ENCODE data around the gene PRRT3. TPM values are rescaled to one million over a fixed set of nuclear protein-coding genes. Genes with fewer than 3 reads are reported as not detected.

The PRRT3 gene
- total and polyA plus RNA-seq, 2 of the 13 experiments (the other 11 are each of a cell fraction or from before 2014, with no cell fraction given) = 0.22 to 0.44 TPM

GRCh38 chr3:9903904-9904303 lies 48.3 kb downstream of the PRRT3 start:
- no peak for ATAC-seq
- Histone ChIP-seq H3K27ac (ENCODE audit: extremely low read length, insufficient read depth, low read length) (no peak overlapping the region), H4K20me1 (ENCODE audit: insufficient read depth, low read length) (no peaks in the 10 kb centered on the region), H3K27me3 (ENCODE audit: control insufficient read depth in 1 of 2, insufficient read depth in 2 of 2, low read length in 2 of 2) (no peaks in the 10 kb centered on the region; a peak in 1 of 5 replicates), H3K4me1 (ENCODE audit: insufficient read depth, low read length) (peaks cover 57% of the 10 kb centered on the region), H2AFZ (ENCODE audit: low read length) (no peak overlapping the region), H3K79me2 (ENCODE audit: insufficient read depth, low read length) (peaks cover 15% of the 10 kb centered on the region), H3K4me2 (ENCODE audit: low read depth, low read length) (peak overlapping the region; percentile 97), H3K4me3 (replicated peaks in 1 of 3; ENCODE audit: insufficient read depth in 1 of 3, low read depth in 2 of 3, low read length in 3 of 3) (peak overlapping the region in 2 of 3 experiments; percentile 6 to 89; a peak in 4 of 6 replicates), H3K9ac (ENCODE audit: insufficient read depth, low read depth, low read length) (peak overlapping the region; percentile 83; the same call in 1 of the 2 replicates), H3K9me3 (ENCODE audit: low read length) (no peaks in the 10 kb centered on the region), H3K36me3 (replicated peaks in 1 of 2; ENCODE audit: control insufficient read depth in 1 of 2, insufficient read depth in 2 of 2, low read length in 2 of 2) (peaks cover 13 to 22% of the 10 kb centered on the region in 2 experiments)
- BruUV-seq (replicated peaks) = no TSS peak
- in situ Hi-C loops (cut with HindIII; ENCODE audit: extremely low pct_ligation_motif_present, low pct_unique_long_range_greater_than_20kb) = no loop called here
- DNase-seq (ENCODE audit: low spot score) = no peak
- intact Hi-C loops (cut with micrococcal nuclease; ENCODE audit: unreplicated experiment) = loop anchor here (5.0 kb wide), 1 partner anchor 43 kb away; no protein-coding TSS in a partner anchor
- 95% methylated on average over 4 of the region's 4 CpGs for WGBS (ENCODE audit: low lambda C conversion rate)
- no peak for FAIRE-seq
- ChIA-PET CTCF (ENCODE audit: low intra/inter-chr PET ratio, low total read pairs) (interaction anchor here (1.2 kb wide), 1 partner anchor 11 kb away, joined by 3 read pairs; no protein-coding TSS in a partner anchor), POLR2A (interaction anchor here (7.8 to 9.3 kb wide), 2 partner anchors 10 to 40 kb away, joined by 153 to 298 read pairs; partner anchors contain the start of gene IL17RC)
- no peak for TF ChIP-seq MBNL3 (CRISPR knock-in tag; conservative IDR thresholded peaks at IDR 0.05)
- no peak for TF ChIP-seq SCMH1 (CRISPR knock-in tag; IDR thresholded peaks at IDR 0.05; ENCODE audit: borderline replicate concordance)
- TF ChIP-seq HES4 (CRISPR knock-in tag; IDR thresholded peaks at IDR 0.05; ENCODE audit: borderline replicate concordance) = no peak
- no peak for TF ChIP-seq IRF1 (CRISPR knock-in tag; IDR thresholded peaks at IDR 0.05; ENCODE audit: low read depth)
- TF ChIP-seq ZNF549 (CRISPR knock-in tag; IDR thresholded peaks at IDR 0.05) = no peak
- TF ChIP-seq DPF2 (CRISPR knock-in tag; IDR thresholded peaks at IDR 0.05; ENCODE audit: borderline replicate concordance, low read depth) = no peak
- no peak for TF ChIP-seq MTF1 (CRISPR knock-in tag; IDR thresholded peaks at IDR 0.05)
- no peak for TF ChIP-seq ZNF33B (CRISPR knock-in tag; IDR thresholded peaks at IDR 0.05)
- TF ChIP-seq ZNF264 (CRISPR knock-in tag; IDR thresholded peaks at IDR 0.05) = no peak
- no peak for TF ChIP-seq NFKB2 (CRISPR knock-in tag; IDR thresholded peaks at IDR 0.05; ENCODE audit: borderline replicate concordance)
- TF ChIP-seq ZHX1 (CRISPR knock-in tag; IDR thresholded peaks at IDR 0.05; ENCODE audit: low read depth) = no peak
- no peak for TF ChIP-seq USF2 (IDR thresholded peaks at IDR 0.05; ENCODE audit: low read depth, low read length)
- no peak for TF ChIP-seq USF2 (CRISPR knock-in tag; IDR thresholded peaks at IDR 0.05; ENCODE audit: borderline replicate concordance)
- TF ChIP-seq TRIM24 (CRISPR knock-in tag; IDR thresholded peaks at IDR 0.05) = no peak
- TF ChIP-seq CBX2 (IDR thresholded peaks at IDR 0.05; ENCODE audit: low read depth, low read length) = no peak
- no peak for TF ChIP-seq CBX2 (CRISPR knock-in tag; IDR thresholded peaks at IDR 0.05; ENCODE audit: low read depth)
- TF ChIP-seq ISL2 (CRISPR knock-in tag; IDR thresholded peaks at IDR 0.05) = no peak
- TF ChIP-seq BRCA1 (CRISPR knock-in tag; IDR thresholded peaks at IDR 0.05) = no peak
- TF ChIP-seq ZNF513 (CRISPR knock-in tag; conservative IDR thresholded peaks at IDR 0.05) = no peak
- no peak for TF ChIP-seq ERF (CRISPR knock-in tag; IDR thresholded peaks at IDR 0.05)

Measured in HepG2 (cell line).